Measurements from ENCODE around the gene PKN1.

DNA sequence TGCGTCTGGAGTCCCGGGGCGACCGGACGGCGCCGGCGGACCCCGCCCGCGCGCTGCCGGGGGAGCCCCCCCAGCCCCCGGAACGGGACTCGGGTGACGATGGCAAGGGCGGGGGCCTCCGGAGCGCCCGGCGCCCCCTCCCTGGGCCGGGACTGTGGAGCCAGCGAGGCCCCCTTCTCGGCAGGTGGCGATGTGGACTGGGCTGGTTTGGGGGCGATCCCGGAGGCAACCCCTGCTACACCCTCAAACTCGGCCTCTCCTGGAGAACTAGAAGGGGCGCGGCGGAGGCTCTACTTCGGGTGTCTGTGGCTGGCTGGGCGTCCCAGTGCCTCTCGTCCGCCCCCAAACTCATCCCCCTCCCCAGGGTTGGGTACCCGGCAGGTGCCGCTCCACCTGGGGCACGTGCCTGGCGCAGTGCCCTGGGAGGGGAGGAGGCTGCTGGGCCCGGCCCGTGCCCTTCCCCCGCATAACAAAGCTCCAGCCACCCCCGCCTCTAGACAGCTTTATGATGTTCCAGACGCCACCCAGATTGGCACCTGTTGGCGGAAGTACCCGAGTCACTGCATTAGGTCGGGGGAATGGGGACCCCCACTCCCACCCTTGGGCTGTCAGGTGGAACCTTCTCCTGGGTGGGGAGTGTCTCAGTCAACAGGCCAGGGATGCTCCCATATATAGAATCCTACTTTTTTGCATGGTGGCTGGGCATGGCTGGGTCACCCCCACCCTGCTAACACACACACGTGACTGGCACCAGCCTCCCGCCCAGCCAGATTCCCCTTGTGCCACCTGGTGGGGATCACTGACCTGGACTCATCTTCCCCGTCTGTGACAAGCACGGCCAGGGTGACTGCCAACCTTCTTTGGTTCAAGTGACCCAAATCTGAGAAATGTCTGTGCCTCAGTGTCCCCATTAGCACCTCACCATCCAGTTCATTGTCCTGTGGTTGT lies 722 bp downstream of the PKN1 start:
- no peak for TF ChIP-seq POLR2A (IDR thresholded peaks at IDR 0.05)
- TF ChIP-seq, protein P1, sequence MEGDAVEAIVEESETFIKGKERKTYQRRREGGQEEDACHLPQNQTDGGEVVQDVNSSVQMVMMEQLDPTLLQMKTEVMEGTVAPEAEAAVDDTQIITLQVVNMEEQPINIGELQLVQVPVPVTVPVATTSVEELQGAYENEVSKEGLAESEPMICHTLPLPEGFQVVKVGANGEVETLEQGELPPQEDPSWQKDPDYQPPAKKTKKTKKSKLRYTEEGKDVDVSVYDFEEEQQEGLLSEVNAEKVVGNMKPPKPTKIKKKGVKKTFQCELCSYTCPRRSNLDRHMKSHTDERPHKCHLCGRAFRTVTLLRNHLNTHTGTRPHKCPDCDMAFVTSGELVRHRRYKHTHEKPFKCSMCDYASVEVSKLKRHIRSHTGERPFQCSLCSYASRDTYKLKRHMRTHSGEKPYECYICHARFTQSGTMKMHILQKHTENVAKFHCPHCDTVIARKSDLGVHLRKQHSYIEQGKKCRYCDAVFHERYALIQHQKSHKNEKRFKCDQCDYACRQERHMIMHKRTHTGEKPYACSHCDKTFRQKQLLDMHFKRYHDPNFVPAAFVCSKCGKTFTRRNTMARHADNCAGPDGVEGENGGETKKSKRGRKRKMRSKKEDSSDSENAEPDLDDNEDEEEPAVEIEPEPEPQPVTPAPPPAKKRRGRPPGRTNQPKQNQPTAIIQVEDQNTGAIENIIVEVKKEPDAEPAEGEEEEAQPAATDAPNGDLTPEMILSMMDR (IDR thresholded peaks at IDR 0.05) = peak in 1 of 4 experiments; percentile 25
